Lower leg skin (tissue), 4 donors: Measurements from ENCODE around the gene ST6GAL1. TPM values are rescaled to one million over a fixed set of nuclear protein-coding genes. Genes with fewer than 3 reads are reported as not detected.

Experiments used
- DNase-seq, 2 donors: peaks; one replicate each; pipeline ENCODE4 v3.0.0-alpha.2; 2019; ENCODE audit warnings: low spot score in 2 of 2
- H3K4me3 ChIP-seq: fragments of 200-600 bp; sonication (generic); 2 replicates; pipeline ENCODE4 v1.5.1; 2017; ENCODE audit warnings: mild to moderate bottlenecking, low read depth; ENCODE audit not compliant: poor library complexity, severe bottlenecking
- CTCF ChIP-seq, 3 donors: fragments of 450-650 bp; IDR thresholded peaks; one replicate each; pipeline ENCODE4 v1.5.1; 2016; ENCODE audit warnings: antibody characterized with exemption in 3 of 3, mild to moderate bottlenecking in 3 of 3, moderate library complexity in 2 of 3
- POLR2A ChIP-seq, 2 donors: fragments of 450-650 bp; IDR thresholded peaks; one replicate each; pipeline ENCODE4 v1.6.1; 2016 to 2017; ENCODE audit warnings: antibody characterized with exemption in 2 of 2, mild to moderate bottlenecking in 1 of 2, moderate library complexity in 1 of 2
- WGBS, 2 donors: methylation state at CpG; one replicate each; pipeline ENCODE4 v1.1.5; 2018; 5-methylcytosine and 5-hydroxymethylcytosine counted together
- intact Hi-C: fragments of 100-400 bp; cut with DNase I; formaldehyde crosslinking; loops from one replicate; pipeline ENCODE4 v1.15.0; 2023; ENCODE audit warnings: low total_unique reads
- total RNA-seq, 4 donors: library from RNA; depleted of rRNA; stranded (reverse); fragments of >200 nt; gene quantifications; one replicate each; pipeline ENCODE4 v1.1.0, GENCODE V29; 2016

The ST6GAL1 gene
- total RNA-seq, 4 donors from 2014 or later = 12.8 to 44.5 (median 25.2) TPM

DNA sequence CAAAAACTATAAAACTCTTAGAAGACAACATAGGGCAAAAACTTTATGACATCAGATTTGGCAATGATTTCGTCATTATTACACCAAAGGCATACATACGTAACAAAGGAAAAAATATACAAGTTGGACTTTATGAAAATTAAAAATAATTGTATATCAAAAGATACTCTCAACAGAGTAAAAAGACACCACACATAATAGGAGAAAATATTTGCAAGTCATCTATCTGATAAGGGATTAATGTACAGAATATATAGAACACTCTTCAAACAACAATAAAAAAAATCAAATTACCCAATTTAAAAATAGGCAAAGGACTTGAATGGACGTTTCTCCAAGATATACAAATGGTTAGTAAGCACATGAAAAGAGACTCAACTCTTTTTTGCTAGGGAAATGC is 131.4 kb downstream of the ST6GAL1 start:
- no peak for TF ChIP-seq CTCF (IDR thresholded peaks at IDR 0.05)
- no peak for TF ChIP-seq POLR2A (IDR thresholded peaks at IDR 0.05)
- no peak for DNase-seq
- 76 to 85% methylated on average over 3 of the region's 3 CpGs for WGBS, 2 donors
- intact Hi-C loops = no loop called here
- no peak overlapping the region for H3K4me3 ChIP-seq

DNA sequence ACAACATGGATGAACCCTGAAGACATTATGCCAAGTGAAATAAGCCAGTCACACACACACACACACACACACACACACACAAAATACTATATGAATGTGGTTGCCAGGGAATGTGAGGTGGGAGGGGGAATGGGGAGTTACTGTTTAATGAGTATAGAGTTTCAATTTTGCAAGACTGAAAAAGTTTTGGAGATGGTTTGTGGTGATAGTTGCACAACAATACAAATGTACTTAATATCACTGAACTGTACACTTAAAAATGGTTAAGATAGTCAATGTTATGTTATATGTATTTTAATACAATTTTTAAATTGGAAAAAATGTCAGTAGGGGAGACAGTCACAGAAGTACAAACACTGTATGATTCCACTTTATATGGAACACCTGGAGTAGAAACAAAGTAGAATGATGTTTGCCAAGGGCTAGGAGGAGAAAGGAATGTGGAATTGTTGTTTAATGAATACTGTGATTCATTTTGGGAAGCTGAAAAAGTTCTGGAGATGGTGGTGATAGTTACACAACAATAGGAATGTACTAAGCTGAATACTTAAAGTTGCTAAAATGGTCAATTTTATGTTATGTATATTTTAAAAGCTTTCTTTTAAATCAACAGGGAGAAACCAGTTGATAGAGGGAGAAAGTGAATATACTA is 132.3 kb downstream of the ST6GAL1 start:
- intact Hi-C loops = no loop called here

GRCh38 chr3:187063286-187064121 is 133.2 kb downstream of the ST6GAL1 start:
- 81 to 84% methylated on average over 6 of the region's 6 CpGs for WGBS, 2 donors
- intact Hi-C loops = no loop called here
- no peak for DNase-seq

More for the DNA sequence above, 132.3 kb downstream of the ST6GAL1 start:
- TF ChIP-seq CTCF (IDR thresholded peaks at IDR 0.05) (no peak), POLR2A (IDR thresholded peaks at IDR 0.05) (no peak)
- DNase-seq = no peak
- H3K4me3 ChIP-seq = no peak overlapping the region

GRCh38 chr3:187064210-187065115 is 134.1 kb downstream of the ST6GAL1 start:
- no peak for DNase-seq
- TF ChIP-seq CTCF (IDR thresholded peaks at IDR 0.05) (no peak), POLR2A (IDR thresholded peaks at IDR 0.05) (no peak)
- WGBS, 2 donors = 58 to 62% methylated on average over 12 of the region's 12 CpGs
- no peak overlapping the region for H3K4me3 ChIP-seq
- intact Hi-C loops = no loop called here

More at GRCh38 chr3:187063286-187064121, 133.2 kb downstream of the ST6GAL1 start:
- H3K4me3 ChIP-seq = no peak overlapping the region
- TF ChIP-seq CTCF (IDR thresholded peaks at IDR 0.05) = no peak

- WGBS, 2 donors = 60 to 61% methylated on average over 7 of the region's 7 CpGs
- DNase-seq = no peak
- TF ChIP-seq POLR2A (IDR thresholded peaks at IDR 0.05) = no peak
- TF ChIP-seq CTCF (IDR thresholded peaks at IDR 0.05) = no peak
Observed at GRCh38 chr3:187066228-187066995, 136.1 kb downstream of the ST6GAL1 start.

More at GRCh38 chr3:187066228-187066995, 136.1 kb downstream of the ST6GAL1 start:
- H3K4me3 ChIP-seq = no peak overlapping the region
- intact Hi-C loops = no loop called here
